VCaP (cell line): ENCODE data around the gene SLC38A2.
A peak's percentile ranks its signal among the peaks of the same experiment; 100 is the strongest.

Experiments used
- H3K27ac ChIP-seq: fragments of 450-650 bp; 2 replicates; pipeline ENCODE4 v1.5.1; 2017
- TF ChIP-seq, protein P1 (sequence below): fragments of 450-650 bp; conservative IDR thresholded peaks from 2 replicates; pipeline ENCODE4 v1.5.1; 2017; ENCODE audit warnings: mild to moderate bottlenecking, moderate library complexity

Gene SLC38A2

DNA sequence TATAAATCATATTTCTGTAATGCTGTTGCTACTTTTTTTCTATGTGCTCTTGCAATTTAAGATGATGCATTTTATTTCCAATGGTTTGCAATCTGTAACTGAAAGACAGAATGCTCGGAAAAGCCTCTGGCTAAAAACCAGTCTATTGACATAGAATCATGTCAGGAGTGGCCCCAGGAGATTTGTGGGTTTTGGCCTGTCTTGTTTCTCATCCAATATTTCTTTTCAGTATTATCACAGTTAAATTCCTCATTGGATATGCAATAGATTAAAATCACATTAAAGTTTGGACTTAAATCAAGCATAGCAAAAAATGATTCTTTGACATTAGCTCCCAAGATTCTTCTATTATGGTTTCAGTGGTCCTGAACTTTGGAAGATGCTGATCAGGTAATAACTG lies 19.1 kb upstream of the SLC38A2 start:
- TF ChIP-seq, protein P1, sequence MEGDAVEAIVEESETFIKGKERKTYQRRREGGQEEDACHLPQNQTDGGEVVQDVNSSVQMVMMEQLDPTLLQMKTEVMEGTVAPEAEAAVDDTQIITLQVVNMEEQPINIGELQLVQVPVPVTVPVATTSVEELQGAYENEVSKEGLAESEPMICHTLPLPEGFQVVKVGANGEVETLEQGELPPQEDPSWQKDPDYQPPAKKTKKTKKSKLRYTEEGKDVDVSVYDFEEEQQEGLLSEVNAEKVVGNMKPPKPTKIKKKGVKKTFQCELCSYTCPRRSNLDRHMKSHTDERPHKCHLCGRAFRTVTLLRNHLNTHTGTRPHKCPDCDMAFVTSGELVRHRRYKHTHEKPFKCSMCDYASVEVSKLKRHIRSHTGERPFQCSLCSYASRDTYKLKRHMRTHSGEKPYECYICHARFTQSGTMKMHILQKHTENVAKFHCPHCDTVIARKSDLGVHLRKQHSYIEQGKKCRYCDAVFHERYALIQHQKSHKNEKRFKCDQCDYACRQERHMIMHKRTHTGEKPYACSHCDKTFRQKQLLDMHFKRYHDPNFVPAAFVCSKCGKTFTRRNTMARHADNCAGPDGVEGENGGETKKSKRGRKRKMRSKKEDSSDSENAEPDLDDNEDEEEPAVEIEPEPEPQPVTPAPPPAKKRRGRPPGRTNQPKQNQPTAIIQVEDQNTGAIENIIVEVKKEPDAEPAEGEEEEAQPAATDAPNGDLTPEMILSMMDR: no peak
- no peak overlapping the region for H3K27ac ChIP-seq

DNA sequence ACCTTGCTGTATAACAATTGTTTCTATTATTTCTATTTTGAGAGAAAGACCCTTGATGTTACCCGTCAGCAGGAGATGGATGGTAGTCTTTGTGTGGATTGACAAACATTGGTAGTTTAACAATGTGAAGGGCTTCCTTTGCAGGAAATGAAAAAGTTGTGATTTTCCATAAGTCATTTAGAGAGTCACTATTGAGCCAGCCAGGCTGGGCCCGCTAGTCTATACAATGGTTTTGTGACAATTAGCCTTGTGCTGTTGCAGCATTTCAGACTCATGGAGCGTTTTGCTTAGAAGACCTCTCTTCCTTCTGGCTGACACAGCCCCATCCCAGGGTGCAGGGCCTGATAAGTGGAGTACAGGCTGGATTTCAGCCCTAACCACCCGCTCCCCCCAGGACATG lies 18.3 kb upstream of the SLC38A2 start:
- TF ChIP-seq, protein P1: no peak
- H3K27ac ChIP-seq: peak overlapping the region; percentile 16; the same call in 1 of the 2 replicates

DNA sequence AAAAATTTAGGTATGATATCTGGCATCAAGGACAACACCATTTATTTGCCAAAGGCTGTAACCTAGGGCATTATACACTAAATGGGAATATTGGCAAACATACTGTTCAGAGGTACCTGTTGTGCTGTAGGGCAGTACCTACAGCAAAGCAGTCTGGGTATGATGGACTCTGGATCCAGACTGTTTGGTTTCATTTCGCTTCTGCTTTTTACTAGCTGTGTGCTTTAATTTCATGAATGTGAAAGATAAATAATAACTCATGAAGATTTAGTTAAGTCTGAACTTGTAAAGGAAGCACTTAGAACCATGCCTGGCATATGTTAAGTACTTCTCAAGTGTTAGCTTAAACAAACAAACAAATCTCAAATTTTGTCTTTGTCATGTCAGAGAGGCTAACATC lies 17.7 kb upstream of the SLC38A2 start:
- TF ChIP-seq, protein P1: no peak
- peak overlapping the region; percentile 16; the same call in 1 of the 2 replicates for H3K27ac ChIP-seq

DNA sequence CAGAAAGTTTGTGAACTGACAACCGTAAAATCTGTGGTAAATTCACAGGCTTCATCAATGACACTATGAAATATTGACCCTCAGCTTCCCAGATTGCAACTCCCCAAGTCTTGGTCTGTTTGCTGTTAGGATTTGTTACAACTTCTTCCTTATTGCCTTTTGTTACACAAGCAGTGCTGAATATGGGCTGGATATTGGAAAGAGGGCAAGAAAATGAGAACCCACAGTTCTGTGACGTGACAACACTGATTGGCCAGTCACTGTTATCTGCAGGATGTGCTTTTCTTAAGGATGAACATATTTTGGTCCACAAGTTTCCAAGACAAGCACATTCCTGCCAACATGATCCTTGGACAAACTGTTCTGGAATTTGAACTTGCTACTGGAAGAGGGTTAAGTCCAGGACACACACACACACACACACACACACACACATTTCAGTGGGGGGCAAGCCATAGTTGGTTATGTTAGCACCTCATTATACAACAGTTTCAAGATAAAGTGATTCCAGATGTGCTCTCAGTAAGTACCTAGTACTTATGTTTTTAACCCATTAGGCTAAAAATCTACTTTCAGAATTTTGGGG lies 16.6 kb upstream of the SLC38A2 start:
- TF ChIP-seq, protein P1: no peak
- H3K27ac ChIP-seq: no peak overlapping the region

DNA sequence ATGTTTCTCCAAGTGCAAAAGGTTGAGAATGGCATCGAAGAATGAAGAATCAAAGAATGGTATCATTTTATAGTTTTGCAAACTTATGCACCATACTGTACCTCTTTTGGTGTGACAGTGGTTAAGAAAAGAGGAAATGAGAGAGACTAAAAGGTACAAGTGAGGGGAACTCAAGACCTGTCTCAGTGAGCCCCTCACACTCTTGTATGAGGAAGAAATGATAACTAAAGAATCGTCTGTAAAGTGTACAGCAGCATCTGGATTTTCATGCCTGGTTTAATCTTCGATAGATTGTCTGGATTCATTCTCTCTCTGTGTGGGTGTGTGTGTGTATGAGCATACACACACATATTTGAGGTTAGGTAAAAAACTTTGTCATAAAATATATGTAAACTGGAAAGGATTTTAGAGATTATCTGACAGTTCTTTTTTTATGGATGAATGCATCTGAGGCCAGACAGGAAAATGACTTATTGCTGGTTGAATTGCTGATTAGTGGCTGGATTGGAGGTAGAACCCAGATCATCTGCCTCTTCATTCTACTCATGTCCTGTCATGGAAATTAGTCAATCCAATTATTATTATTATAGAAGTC lies 16.0 kb upstream of the SLC38A2 start:
- H3K27ac ChIP-seq: no peak overlapping the region

DNA sequence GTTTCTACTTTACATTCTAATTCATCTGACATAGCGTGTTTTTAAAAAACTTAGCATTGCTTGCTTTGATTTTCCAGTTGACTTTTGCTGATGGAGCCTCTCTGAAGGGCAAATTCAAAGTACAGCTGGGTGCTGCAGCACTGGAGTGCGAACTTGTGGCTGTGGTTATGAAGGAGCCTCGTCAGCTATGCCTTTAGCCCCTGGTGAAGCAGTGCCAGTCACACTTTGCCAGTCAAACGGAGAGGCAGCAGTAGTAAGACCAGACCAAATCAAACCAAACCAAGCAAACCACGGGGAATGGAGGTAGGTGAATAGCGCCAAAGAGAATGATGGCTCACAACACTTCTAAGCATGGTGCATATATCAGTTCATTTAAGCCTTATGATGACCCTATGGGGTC lies 15.1 kb upstream of the SLC38A2 start:
- no peak overlapping the region for H3K27ac ChIP-seq
- TF ChIP-seq, protein P1: no peak

More for the DNA sequence above, 16.0 kb upstream of the SLC38A2 start:
- TF ChIP-seq, protein P1: no peak

DNA sequence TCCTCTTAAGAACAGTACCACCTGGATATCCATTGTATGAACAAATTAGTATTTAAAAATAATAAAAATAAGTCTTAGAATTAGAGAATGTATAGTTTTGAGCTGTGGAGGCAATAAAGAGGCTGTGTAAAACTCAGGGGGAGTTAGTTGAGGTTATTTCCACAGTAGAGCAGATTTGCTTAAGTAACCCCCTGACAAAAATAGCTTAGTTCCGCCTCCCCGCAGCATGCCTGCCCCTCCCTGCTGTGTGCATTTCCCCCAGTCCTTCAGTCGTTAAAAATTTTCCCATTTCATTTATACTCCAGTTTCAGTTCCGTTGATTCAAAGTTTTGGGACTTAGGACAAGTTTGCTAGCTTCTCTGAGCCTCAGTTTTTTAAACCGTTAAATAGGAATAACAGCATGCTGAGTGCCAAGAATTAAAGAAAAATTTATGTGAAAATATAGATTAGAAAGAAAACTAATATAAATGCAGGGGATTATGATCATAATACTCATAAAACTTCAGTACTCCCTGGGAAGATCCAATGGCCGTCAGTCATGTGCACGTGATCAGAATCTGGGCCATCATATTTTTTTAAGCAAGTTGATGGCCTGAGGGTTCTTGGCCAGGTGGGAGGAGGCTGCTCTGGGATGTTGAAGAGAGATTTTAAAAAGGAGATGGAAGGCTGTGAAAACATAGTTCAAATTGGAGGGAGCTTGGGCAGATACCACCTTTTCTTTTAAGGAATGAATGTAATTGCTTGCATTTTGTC lies 14.5 kb upstream of the SLC38A2 start:
- TF ChIP-seq, protein P1: no peak
- no peak overlapping the region for H3K27ac ChIP-seq
